Stimulated activated naive B cell treated with anti-CD40 and anti-IgM and Interleukin-4, amounts not matched to agents 10 μg/mL and 1 μg/mL and 100 μg/mL, for 72 hours (primary cell): Measurements from ENCODE around the gene DESI2.
"Not testable (repeated sequence)": the region's sequence is repeated elsewhere in the genome, so short reads cannot be mapped to it uniquely, and the experiment has no call there.

ENCODE experiments used
- ATAC-seq, 2 donors: fragments of 150-1000 bp; cut with Tn5 transposase; replicated peaks; 2 replicates each; pipeline ENCODE4 v1.10.0; 2021; ENCODE audit warnings: moderate library complexity in 1 of 2
- DNase-seq: peaks from one replicate; pipeline ENCODE4 v3.0.0; 2021
- H3K27ac Mint-ChIP-seq: one replicate; pipeline ENCODE4 v1.8.0; 2022; ENCODE audit warnings: mild to moderate bottlenecking, mixed read lengths
- H3K27me3 Mint-ChIP-seq, 2 donors: one replicate each; pipeline ENCODE4 v1.8.0; 2022; ENCODE audit warnings: mixed read lengths in 2 of 2
- H3K36me3 Mint-ChIP-seq, 2 donors: one replicate each; pipeline ENCODE4 v1.8.0; 2022; ENCODE audit warnings: mixed read lengths in 2 of 2, mild to moderate bottlenecking in 1 of 2
- H3K4me1 Mint-ChIP-seq, 2 donors: one replicate each; pipeline ENCODE4 v1.8.0; 2022; ENCODE audit warnings: mixed read lengths in 2 of 2, mild to moderate bottlenecking in 1 of 2
- H3K4me3 Mint-ChIP-seq, 2 donors: one replicate each; pipeline ENCODE4 v1.8.0; 2022; ENCODE audit warnings: mild to moderate bottlenecking in 2 of 2, mixed read lengths in 2 of 2, moderate library complexity in 1 of 2
- H3K9me3 Mint-ChIP-seq, 2 donors: one replicate each; pipeline ENCODE4 v1.8.0; 2022; ENCODE audit warnings: mixed read lengths in 2 of 2, mild to moderate bottlenecking in 1 of 2

Gene DESI2

DNA sequence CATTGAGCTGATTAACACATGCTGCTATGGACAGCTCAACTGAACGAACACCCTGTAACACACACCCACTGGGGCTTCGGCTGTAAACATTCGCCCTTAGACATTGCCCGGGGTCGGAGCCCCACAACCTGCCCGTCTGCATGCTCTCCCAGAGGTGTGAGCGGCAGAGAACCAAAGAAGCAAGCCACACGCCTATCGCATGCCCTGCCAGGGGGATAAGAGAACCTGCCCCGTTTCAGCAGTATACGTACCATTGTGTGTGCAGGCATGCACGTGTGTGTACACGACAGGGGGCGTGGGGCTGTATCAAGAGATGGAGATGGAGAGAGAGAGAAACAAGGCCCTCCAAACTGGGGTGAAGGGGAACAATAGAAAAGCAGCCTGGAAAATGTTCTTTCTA, 9.9 kb upstream of the DESI2 start:
- Mint-ChIP-seq H3K27me3 (peaks cover 0 to 8% of the 10 kb centered on the region in 2 donors), H3K36me3 (no peaks in the 10 kb centered on the region), H3K4me1 (no peaks in the 10 kb centered on the region), H3K4me3 (no peak overlapping the region), H3K27ac (no peak overlapping the region), H3K9me3 (no peaks in the 10 kb centered on the region)
- DNase-seq (no peak), ATAC-seq (no peak)

- no peaks in the 10 kb centered on the region for H3K4me1 Mint-ChIP-seq
- no peaks in the 10 kb centered on the region for H3K9me3 Mint-ChIP-seq
- DNase-seq (no peak), ATAC-seq (no peak)
- no peaks in the 10 kb centered on the region for H3K36me3 Mint-ChIP-seq
- no peak overlapping the region for H3K4me3 Mint-ChIP-seq
- peaks cover 0 to 8% of the 10 kb centered on the region in 2 donors for H3K27me3 Mint-ChIP-seq
- H3K27ac Mint-ChIP-seq, result no peak overlapping the region
Measured at GRCh38 chr1:244645414-244645813, 7.5 kb upstream of the DESI2 start.

DNA sequence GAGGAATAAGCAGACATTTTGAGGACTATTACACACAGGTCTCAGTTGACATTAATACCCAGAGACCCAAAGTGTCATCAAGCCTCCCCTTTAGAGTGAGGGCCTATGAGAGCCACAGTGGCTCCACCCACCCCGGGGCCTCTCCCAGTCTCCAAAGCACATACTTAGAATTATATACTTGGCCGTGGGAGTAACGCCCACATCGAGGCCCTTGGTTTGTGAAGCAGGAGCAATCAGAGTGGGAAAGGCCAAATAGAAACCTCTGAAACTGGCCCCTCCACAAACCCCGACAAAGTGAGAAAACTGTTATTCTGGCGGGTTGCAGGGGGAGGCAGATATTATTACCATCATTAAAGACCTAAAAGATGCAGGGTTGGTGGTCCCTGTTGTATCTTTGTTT, 7.0 kb upstream of the DESI2 start:
- DNase-seq (no peak), ATAC-seq (no peak)

GRCh38 chr1:244647819-244648218, 5.1 kb upstream of the DESI2 start:
- Mint-ChIP-seq H3K4me3 (no peak overlapping the region), H3K36me3 (no peaks in the 10 kb centered on the region), H3K27me3 (peaks cover 0 to 3% of the 10 kb centered on the region in 2 donors), H3K27ac (no peak overlapping the region), H3K9me3 (no peaks in the 10 kb centered on the region), H3K4me1 (peaks cover 8% of the 10 kb centered on the region in 2 donors)
- no peak for DNase-seq
- no peak for ATAC-seq

More for the DNA sequence above, 7.0 kb upstream of the DESI2 start:
- no peaks in the 10 kb centered on the region for H3K36me3 Mint-ChIP-seq
- H3K4me1 Mint-ChIP-seq, result no peaks in the 10 kb centered on the region
- no peak overlapping the region for H3K4me3 Mint-ChIP-seq
- no peaks in the 10 kb centered on the region for H3K9me3 Mint-ChIP-seq
- no peak overlapping the region for H3K27ac Mint-ChIP-seq
- peaks cover 0 to 8% of the 10 kb centered on the region in 2 donors for H3K27me3 Mint-ChIP-seq

DNA sequence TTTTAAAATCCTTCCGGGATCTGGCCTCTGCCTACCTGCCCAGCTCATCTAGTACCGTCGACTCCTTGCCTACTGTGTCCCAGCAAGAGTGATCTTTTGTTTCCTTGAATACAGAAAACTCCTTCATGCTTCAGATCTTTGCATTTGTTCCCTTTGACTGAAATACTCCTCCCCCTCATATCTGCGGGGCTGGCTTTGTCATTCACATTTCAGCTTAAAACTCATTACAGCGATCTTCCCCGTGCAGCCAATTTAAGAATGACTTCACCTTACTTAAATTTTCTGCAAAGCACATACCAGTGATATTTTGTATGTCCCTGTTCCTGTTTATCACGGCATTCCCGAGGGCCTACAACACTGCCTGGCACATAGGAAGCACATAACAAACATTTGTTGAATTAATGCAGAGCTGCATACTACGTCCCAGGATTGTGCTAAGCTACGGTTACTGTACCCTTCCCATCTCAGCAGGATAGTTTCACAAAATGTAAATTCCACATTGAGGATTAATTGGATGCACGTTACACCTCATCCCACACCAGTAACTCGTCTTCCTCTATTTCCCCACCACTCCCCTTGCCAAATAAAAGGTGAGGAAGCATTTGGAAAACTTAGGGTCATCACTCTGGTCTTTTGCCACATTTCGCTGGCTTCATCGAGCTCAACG, 837 bp upstream of the DESI2 start:
- no peaks in the 10 kb centered on the region for H3K27me3 Mint-ChIP-seq
- H3K27ac Mint-ChIP-seq, result peak overlapping the region; percentile 94
- peaks cover 1 to 4% of the 10 kb centered on the region in 2 donors for H3K36me3 Mint-ChIP-seq

DNA sequence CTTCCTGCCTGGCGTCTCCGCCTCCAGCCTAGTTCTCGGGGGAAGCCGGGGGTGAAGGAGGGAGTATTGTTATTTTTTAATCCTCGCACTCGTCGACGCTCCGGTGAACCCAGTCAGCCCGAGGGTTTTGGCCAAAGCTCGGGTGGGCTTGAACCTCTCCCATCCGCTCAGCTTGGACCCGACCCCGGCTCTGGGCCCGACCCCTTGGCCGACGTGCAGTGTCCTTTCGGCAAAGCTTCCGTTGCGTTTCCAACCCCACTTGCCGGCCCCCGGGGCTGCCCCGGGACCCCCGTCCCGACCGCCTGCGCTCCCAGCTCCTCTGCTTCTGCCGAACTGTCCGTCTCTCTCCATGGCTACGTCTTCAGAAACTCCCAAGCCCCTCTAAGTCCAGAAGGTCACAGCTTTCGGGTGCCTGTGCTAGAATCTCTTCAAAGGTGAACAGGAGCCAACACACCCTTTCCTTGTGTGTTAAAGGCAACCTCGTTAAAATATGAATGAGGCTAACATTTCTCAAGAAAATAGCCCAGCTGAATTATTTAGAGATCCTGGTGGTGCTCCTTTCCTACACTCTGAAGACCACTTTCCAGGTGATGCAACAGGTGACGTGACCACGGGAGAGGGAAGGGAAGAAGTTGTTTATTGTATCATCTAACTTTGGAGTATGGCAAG, 647 bp downstream of the DESI2 start:
- H3K27me3 Mint-ChIP-seq, result no peaks in the 10 kb centered on the region
- H3K4me3 Mint-ChIP-seq, result no peak overlapping the region
- peaks cover 7 to 17% of the 10 kb centered on the region in 2 donors for H3K36me3 Mint-ChIP-seq
- H3K9me3 Mint-ChIP-seq, result no peaks in the 10 kb centered on the region
- peaks cover 24 to 28% of the 10 kb centered on the region in 2 donors for H3K4me1 Mint-ChIP-seq
- no peak for ATAC-seq
- no peak overlapping the region for H3K27ac Mint-ChIP-seq
- no peak for DNase-seq

More for the DNA sequence above, 837 bp upstream of the DESI2 start:
- peaks cover 13% of the 10 kb centered on the region in 2 donors for H3K4me1 Mint-ChIP-seq
- ATAC-seq, result no peak
- DNase-seq, result no peak
- peak overlapping the region in 1 of 2 donors; percentile 85 for H3K4me3 Mint-ChIP-seq
- H3K9me3 Mint-ChIP-seq, result no peaks in the 10 kb centered on the region

GRCh38 chr1:244654108-244655038, 1.4 kb downstream of the DESI2 start:
- Mint-ChIP-seq H3K27ac (no peak overlapping the region), H3K4me1 (peaks cover 24 to 28% of the 10 kb centered on the region in 2 donors), H3K27me3 (no peaks in the 10 kb centered on the region), H3K9me3 (no peaks in the 10 kb centered on the region), H3K4me3 (no peak overlapping the region), H3K36me3 (peaks cover 11 to 20% of the 10 kb centered on the region in 2 donors)
- ATAC-seq (no peak), DNase-seq (no peak)

DNA sequence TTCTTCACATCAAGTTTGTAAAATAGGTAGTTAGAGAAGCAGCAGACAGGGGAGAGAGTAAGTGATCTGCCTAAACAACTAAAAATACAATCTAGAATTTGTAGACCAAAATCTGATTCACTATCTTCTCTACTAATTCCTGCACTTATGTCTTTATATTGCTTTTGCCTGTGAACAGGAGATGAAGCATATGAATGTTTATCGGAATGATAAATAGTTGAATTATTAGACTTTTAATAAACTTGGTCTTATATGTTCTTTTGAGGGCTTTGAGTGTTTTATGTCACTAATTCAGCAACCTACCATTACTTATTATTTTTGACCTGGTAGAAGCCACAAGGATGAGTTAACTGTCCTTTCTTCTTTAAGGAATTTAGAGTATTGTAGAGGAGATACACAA, 2.3 kb downstream of the DESI2 start:
- Mint-ChIP-seq H3K4me1 (peaks cover 24 to 28% of the 10 kb centered on the region in 2 donors), H3K9me3 (no peaks in the 10 kb centered on the region), H3K27me3 (no peaks in the 10 kb centered on the region), H3K27ac (no peak overlapping the region), H3K4me3 (no peak overlapping the region), H3K36me3 (peaks cover 14 to 23% of the 10 kb centered on the region in 2 donors)
- DNase-seq (no peak), ATAC-seq (no peak)

DNA sequence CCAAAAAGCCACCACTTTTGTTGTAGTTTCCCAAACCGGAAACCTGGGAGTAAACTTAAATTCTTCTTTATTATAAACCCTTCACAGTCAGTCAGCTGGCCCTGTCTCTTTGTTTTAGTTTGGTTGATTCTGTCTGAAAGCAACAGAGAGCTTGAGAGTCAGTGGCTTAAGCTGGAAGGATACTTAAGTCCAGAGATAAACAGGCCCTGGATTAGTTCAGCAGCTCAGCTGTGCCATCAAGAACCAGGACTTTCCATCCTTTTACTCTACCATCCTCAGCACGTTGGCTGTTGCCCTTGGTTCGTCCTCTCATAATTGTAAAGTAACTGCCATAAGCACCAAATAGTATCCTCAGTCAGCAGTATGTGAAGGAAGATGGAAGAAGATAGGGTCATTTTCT, 4.5 kb downstream of the DESI2 start:
- peak overlapping the region; percentile 80 for H3K27ac Mint-ChIP-seq
- DNase-seq, result no peak
- no peak overlapping the region for H3K4me3 Mint-ChIP-seq

GRCh38 chr1:244659694-244660093, 6.8 kb downstream of the DESI2 start:
- no peak for DNase-seq
- Mint-ChIP-seq H3K36me3 (peaks cover 14 to 36% of the 10 kb centered on the region in 2 donors), H3K27me3 (no peaks in the 10 kb centered on the region), H3K9me3 (no peaks in the 10 kb centered on the region), H3K4me1 (peaks cover 21 to 35% of the 10 kb centered on the region in 2 donors), H3K27ac (no peak overlapping the region), H3K4me3 (no peak overlapping the region)
- no peak for ATAC-seq

More for the DNA sequence above, 4.5 kb downstream of the DESI2 start:
- peaks cover 14 to 32% of the 10 kb centered on the region in 2 donors for H3K36me3 Mint-ChIP-seq
- ATAC-seq, result no peak
- H3K27me3 Mint-ChIP-seq, result no peaks in the 10 kb centered on the region
- no peaks in the 10 kb centered on the region for H3K9me3 Mint-ChIP-seq
- H3K4me1 Mint-ChIP-seq, result peaks cover 17 to 25% of the 10 kb centered on the region in 2 donors

DNA sequence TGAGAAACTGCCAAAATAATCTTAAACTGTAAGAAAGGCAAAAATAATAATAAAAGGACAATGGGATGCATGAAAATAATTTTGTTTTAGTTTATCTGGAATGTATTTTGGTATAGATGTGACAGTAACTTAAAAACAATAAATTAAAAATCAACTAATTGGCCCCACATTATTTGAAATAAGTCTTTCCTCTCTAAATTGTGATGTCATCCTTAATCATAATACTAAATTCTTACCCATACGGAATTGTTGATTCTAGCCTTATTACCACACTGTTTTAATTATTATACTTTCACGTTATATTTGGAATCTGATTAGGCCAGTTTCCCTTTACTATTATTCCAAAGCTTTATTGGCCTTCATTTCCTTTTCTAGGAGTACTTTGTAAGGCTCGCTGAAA, 7.7 kb downstream of the DESI2 start:
- Mint-ChIP-seq H3K36me3 (peaks cover 14 to 36% of the 10 kb centered on the region in 2 donors), H3K27me3 (no peaks in the 10 kb centered on the region), H3K27ac (no peak overlapping the region), H3K4me1 (peaks cover 21 to 35% of the 10 kb centered on the region in 2 donors), H3K4me3 (no peak overlapping the region), H3K9me3 (no peaks in the 10 kb centered on the region)
- DNase-seq (no peak), ATAC-seq (no peak)

DNA sequence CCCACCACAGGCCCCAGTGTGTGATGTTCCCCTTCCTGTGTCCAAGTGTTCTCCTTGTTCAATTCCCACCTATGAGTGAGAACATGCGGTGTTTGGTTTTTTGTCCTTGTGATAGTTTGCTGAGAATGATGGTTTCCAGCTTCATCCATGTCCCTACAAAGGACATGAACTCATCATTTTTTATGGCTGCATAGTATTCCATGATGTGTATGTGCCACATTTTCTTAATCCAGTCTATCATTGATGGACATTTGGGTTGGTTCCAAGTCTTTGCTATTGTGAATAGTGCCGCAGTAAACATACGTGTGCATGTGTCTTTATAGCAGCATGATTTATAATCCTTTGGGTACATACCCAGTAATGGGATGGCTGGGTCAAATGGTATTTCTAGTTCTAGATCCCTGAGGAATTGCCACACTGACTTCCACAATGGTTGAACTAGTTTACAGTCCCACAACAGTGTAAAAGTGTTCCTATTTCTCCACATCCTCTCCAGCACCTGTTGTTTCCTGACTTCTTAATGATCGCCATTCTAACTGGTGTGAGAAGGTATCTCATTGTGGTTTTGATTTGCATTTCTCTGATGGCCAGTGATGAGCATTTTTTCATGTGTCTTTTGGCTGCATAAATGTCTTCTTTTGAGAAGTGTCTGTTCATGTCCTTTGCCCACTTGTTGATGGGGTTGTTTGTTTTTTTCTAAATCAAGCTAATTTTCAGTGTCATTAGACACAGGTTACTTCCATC, 8.8 kb downstream of the DESI2 start:
- not testable (repeated sequence) for H3K9me3 Mint-ChIP-seq, H3K27me3 Mint-ChIP-seq, H3K27ac Mint-ChIP-seq, ATAC-seq, H3K4me3 Mint-ChIP-seq, DNase-seq
- Mint-ChIP-seq H3K36me3 (peaks cover 14 to 35% of the 10 kb centered on the region in 2 donors), H3K4me1 (peaks cover 17 to 33% of the 10 kb centered on the region in 2 donors)

DNA sequence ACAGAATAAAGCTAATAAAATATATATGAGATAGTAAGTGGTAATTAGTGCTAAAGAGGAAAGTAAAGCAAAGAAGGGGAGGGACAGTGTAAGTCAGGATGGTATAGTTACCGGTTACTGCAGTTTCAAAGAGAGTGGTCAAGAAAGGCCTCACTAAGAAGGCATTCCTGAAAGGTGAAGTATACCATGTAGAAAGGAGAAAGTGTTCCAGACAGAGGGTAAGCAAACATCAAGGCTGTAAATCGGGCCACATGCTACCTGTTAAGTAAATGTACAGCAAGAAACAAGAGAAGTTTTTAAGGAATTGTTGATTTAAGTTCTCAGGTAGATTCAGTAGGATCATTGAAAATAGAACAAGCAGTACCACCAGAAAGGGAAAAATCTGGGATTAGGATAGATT, 9.7 kb downstream of the DESI2 start:
- peaks cover 9 to 27% of the 10 kb centered on the region in 2 donors for H3K36me3 Mint-ChIP-seq
- H3K4me3 Mint-ChIP-seq, result peak overlapping the region; percentile 26 to 27
- H3K9me3 Mint-ChIP-seq, result no peaks in the 10 kb centered on the region
- no peak for ATAC-seq
- no peak for DNase-seq
- H3K27ac Mint-ChIP-seq, result no peak overlapping the region
- no peaks in the 10 kb centered on the region for H3K27me3 Mint-ChIP-seq
- H3K4me1 Mint-ChIP-seq, result peaks cover 14 to 25% of the 10 kb centered on the region in 2 donors

DNA sequence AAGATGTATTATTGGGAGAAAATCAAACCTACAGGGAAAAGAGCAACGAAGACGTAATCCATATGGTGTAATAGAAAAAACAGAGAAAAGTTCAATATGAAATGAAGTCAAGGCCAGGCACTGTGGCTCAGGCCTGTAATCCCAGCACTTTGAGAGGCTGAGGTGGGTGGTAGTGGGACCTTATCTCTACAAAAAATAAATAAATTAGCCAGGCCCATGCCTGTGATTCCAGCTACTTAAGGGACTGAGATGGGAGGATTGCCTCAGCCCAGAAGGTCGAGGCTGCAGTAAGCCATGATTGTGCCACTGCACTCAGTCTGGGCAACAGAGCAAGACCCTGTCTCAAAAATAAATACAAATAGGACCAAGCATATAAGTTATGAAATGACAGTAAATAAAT, 11.4 kb downstream of the DESI2 start:
- DNase-seq (no peak), ATAC-seq (no peak)
- Mint-ChIP-seq H3K27me3 (no peaks in the 10 kb centered on the region), H3K4me3 (no peak overlapping the region), H3K36me3 (peaks cover 5 to 15% of the 10 kb centered on the region in 2 donors), H3K27ac (no peak overlapping the region), H3K9me3 (no peaks in the 10 kb centered on the region), H3K4me1 (peaks cover 6 to 15% of the 10 kb centered on the region in 2 donors)
